HepG2 (cell line): ENCODE measurements around the gene NAALADL1. TPM values are rescaled to one million over a fixed set of nuclear protein-coding genes. Genes with fewer than 3 reads are reported as not detected.
A peak's percentile ranks its signal among the peaks of the same experiment; 100 is the strongest.
"Not testable (repeated sequence)": the region's sequence is repeated elsewhere in the genome, so short reads cannot be mapped to it uniquely, and the experiment has no call there.

Source experiments
- ATAC-seq: fragments of 200-7000 bp; cut with Tn5 transposase; 3 replicates; pipeline ENCODE4 v1.9.1; 2020; ENCODE audit warnings: mild to moderate bottlenecking, moderate library complexity
- BruUV-seq: library from RNA; stranded (reverse); fragments of 400-500 nt; replicated peaks from 2 replicates; lab custom pipeline; 2021; lab: Mats Ljungman, UMichigan
- CTCF ChIA-PET: fragments of 300-600 bp; formaldehyde crosslinking; extraction: SDS; loops from one replicate; lab custom pipeline; 2021; ENCODE audit warnings: low total read pairs, inconsistent platforms, low intra/inter-chr PET ratio; lab: Yijun Ruan, JAX
- POLR2A ChIA-PET: fragments of 350-600 bp; sonication (Branson Sonifier 250); formaldehyde crosslinking; loops from one replicate; lab custom pipeline; 2020; ENCODE audit warnings: antibody characterized with exemption, inconsistent platforms; lab: Yijun Ruan, JAX
- DNase-seq: peaks from one replicate; pipeline ENCODE4 v3.0.0-alpha.2; 2015; ENCODE audit warnings: low spot score
- FAIRE-seq: peaks from 3 replicates; lab custom pipeline; 2011; peaks lifted over from hg19 to GRCh38; lab: Jason Lieb, UNC
- H2AFZ ChIP-seq: one replicate; pipeline ENCODE4 v1.6.1; 2011; ENCODE audit warnings: low read length, inconsistent platforms
- H3K27ac ChIP-seq: fragments of 300-600 bp; 3 replicates; pipeline ENCODE4 v1.8.0; 2011; ENCODE audit warnings: mixed run types, mild to moderate bottlenecking, mixed read lengths, low read length, inconsistent platforms; ENCODE audit not compliant: insufficient read depth; ENCODE audit errors: extremely low read length
- H3K27me3 ChIP-seq, 2 experiments: fragments of 200-600 bp in 1 of 2; 2 replicates in 1 of 2; 3 replicates in 1 of 2; pipeline versions ENCODE4 v1.6.0 to v1.8.0; 2011; ENCODE audit warnings: low read length in 2 of 2, mild to moderate bottlenecking in 2 of 2, moderate library complexity in 2 of 2, inconsistent platforms in 1 of 2; ENCODE audit not compliant: insufficient read depth in 2 of 2, control insufficient read depth in 1 of 2
- H3K36me3 ChIP-seq, 2 experiments: fragments of 200-600 bp in 1 of 2; replicated peaks in 1 of 2; 2 replicates in 1 of 2; 3 replicates in 1 of 2; pipeline versions ENCODE4 v1.5.1 to v1.8.0; 2011; ENCODE audit warnings: low read length in 2 of 2, inconsistent platforms in 1 of 2; ENCODE audit not compliant: insufficient read depth in 2 of 2, control insufficient read depth in 1 of 2
- H3K4me1 ChIP-seq: 2 replicates; pipeline ENCODE4 v1.5.1; 2012; ENCODE audit warnings: low read length, inconsistent platforms; ENCODE audit not compliant: insufficient read depth
- H3K4me2 ChIP-seq: 2 replicates; pipeline ENCODE4 v1.6.0; 2011; ENCODE audit warnings: low read depth, low read length, inconsistent platforms
- H3K4me3 ChIP-seq, 3 experiments: fragments of 200-600 bp in 1 of 3; sonication (generic), shearing (Covaris generic) in 1 of 3; replicated peaks in 1 of 3; 2 replicates each; pipeline ENCODE4 v1.5.1; 2011 to 2016; ENCODE audit warnings: low read length in 3 of 3, inconsistent platforms in 2 of 3, low read depth in 2 of 3, mild to moderate bottlenecking in 2 of 3, control low read depth in 1 of 3, mixed read lengths in 1 of 3; ENCODE audit not compliant: insufficient read depth in 1 of 3
- H3K79me2 ChIP-seq: one replicate; pipeline ENCODE4 v1.6.1; 2011; ENCODE audit warnings: low read length, inconsistent platforms; ENCODE audit not compliant: insufficient read depth
- H3K9ac ChIP-seq: 2 replicates; pipeline ENCODE4 v1.6.0; 2011; ENCODE audit warnings: mild to moderate bottlenecking, low read depth, low read length, inconsistent platforms; ENCODE audit not compliant: insufficient read depth
- H3K9me3 ChIP-seq: 2 replicates; pipeline ENCODE4 v1.5.1; 2012; ENCODE audit warnings: mild to moderate bottlenecking, low read length
- H4K20me1 ChIP-seq: 2 replicates; pipeline ENCODE4 v1.6.0; 2011; ENCODE audit warnings: inconsistent platforms, mild to moderate bottlenecking, low read length, moderate library complexity; ENCODE audit not compliant: insufficient read depth
- ASH2L ChIP-seq: fragments of 300-600, 200-600 bp; sonication (generic); IDR thresholded peaks from 2 replicates; pipeline ENCODE4 v1.7.0; 2017; ENCODE audit warnings: low read depth, mild to moderate bottlenecking, moderate library complexity, mixed read lengths, low read length; ENCODE audit not compliant: insufficient read length
- FOXK2 ChIP-seq: fragments of 450-650 bp; IDR thresholded peaks from 2 replicates; pipeline ENCODE4 v1.6.1; 2016
- MTF1 ChIP-seq: sonication (generic); formaldehyde crosslinking; IDR thresholded peaks from 2 replicates; pipeline ENCODE4 v1.5.0; 2020; ENCODE audit warnings: missing genetic modification reagents
- YEATS2 ChIP-seq: sonication (generic); formaldehyde crosslinking; IDR thresholded peaks from 2 replicates; pipeline ENCODE4 v1.4.0; 2020; ENCODE audit warnings: missing genetic modification reagents, borderline replicate concordance
- ZBTB42 ChIP-seq: sonication (generic); formaldehyde crosslinking; IDR thresholded peaks from 2 replicates; pipeline ENCODE4 v1.5.0; 2020; ENCODE audit warnings: mild to moderate bottlenecking, missing genetic modification reagents
- ZNF33A ChIP-seq: sonication (generic); formaldehyde crosslinking; IDR thresholded peaks from 2 replicates; pipeline ENCODE4 v1.5.1; 2020; ENCODE audit warnings: missing genetic modification reagents, mild to moderate bottlenecking, moderate library complexity, borderline replicate concordance
- ZNF652 ChIP-seq: IDR thresholded peaks from 2 replicates; pipeline ENCODE4 v1.6.1; 2016; ENCODE audit warnings: low read depth, borderline replicate concordance
- ZNF790 ChIP-seq: sonication (generic); formaldehyde crosslinking; IDR thresholded peaks from 2 replicates; pipeline ENCODE4 v1.8.0; 2022; ENCODE audit warnings: missing genetic modification reagents, mild to moderate bottlenecking, borderline replicate concordance
- WGBS: methylation state at CpG from one replicate; pipeline ENCODE4 v1.1.6; 2017; ENCODE audit warnings: low lambda C conversion rate; 5-methylcytosine and 5-hydroxymethylcytosine counted together
- in situ Hi-C: cut with HindIII; loops from 2 replicates; pipeline ENCODE4 v1.10.0; 2017; ENCODE audit warnings: low pct_unique_long_range_greater_than_20kb; ENCODE audit not compliant: extremely low pct_ligation_motif_present
- intact Hi-C: fragments of 100-400 bp; cut with micrococcal nuclease; formaldehyde crosslinking; loops from one replicate; pipeline ENCODE4 v1.10.0; 2022; ENCODE audit not compliant: unreplicated experiment
- polyA plus RNA-seq, 8 experiments: library from polyadenylated mRNA; depleted of rRNA in 3 of 8; stranded (reverse) in 7 of 8; unstranded in 1 of 8; fragments of >200 nt; fragmentation: Illumina TruSeq in 4 of 8; extraction: Trizol in 4 of 8; gene quantifications; 2 replicates each; pipeline versions ENCODE4 v1.2.1 to v1.2.3, GENCODE V29; 2011 to 2016; ENCODE audit warnings: low read depth in 4 of 8, missing spikeins in 1 of 8, mixed read lengths in 1 of 8; ENCODE audit not compliant: insufficient read depth in 1 of 8
- total RNA-seq, 5 experiments: library from RNA; depleted of rRNA; stranded (reverse); fragments of >200 nt; fragmentation: Illumina TruSeq; extraction: Trizol; gene quantifications; 2 replicates each; pipeline ENCODE4 v1.2.3, GENCODE V29; 2016; ENCODE audit warnings: low read depth in 1 of 5
- TF ChIP-seq, protein P1 (sequence below): sonication (generic); formaldehyde crosslinking; IDR thresholded peaks from 2 replicates; pipeline ENCODE4 v1.4.0; 2020; ENCODE audit warnings: missing genetic modification reagents, borderline replicate concordance
- TF ChIP-seq, protein P2 (sequence below): sonication (generic); formaldehyde crosslinking; IDR thresholded peaks from 2 replicates; pipeline ENCODE4 v1.5.0; 2020; ENCODE audit warnings: mild to moderate bottlenecking, missing genetic modification reagents, moderate library complexity
- TF ChIP-seq, protein P3 (sequence below), 2 experiments: fragments of 450-650 bp in 1 of 2; sonication (generic) in 1 of 2; formaldehyde crosslinking; IDR thresholded peaks; 2 replicates each; pipeline versions ENCODE4 v1.5.0 to v1.8.0; 2020 to 2022; ENCODE audit warnings: mild to moderate bottlenecking in 1 of 2, missing genetic modification reagents in 1 of 2

The NAALADL1 gene
- total and polyA plus RNA-seq, 2 of the 13 experiments (the other 11 are each of a cell fraction or from before 2014, with no cell fraction given), result 9.3 to 33.9 TPM

DNA sequence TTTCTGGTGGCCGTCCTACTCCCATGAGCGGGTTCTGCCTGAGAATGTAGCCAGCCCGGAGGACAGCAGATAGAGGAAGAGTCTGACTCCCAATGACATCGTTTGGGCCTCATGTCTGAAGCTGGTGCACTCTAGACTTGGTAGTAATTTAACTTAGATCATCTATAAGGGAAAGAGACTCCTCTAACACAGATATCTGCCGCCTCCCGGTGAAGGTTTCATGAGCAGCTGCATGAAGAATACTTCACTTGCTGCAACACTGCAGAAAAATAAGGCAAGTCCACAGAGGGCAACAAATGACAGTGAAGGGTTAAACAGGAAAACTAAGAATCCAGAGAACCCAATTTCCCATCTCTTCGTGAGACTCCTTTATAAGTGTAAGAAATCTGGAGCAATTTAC is 50.3 kb downstream of the NAALADL1 start:
- FAIRE-seq, result no peak
- intact Hi-C loops, result no loop called here
- ATAC-seq, result no peak
- H3K27me3 ChIP-seq, result peaks cover 0 to 6% of the 10 kb centered on the region in 2 experiments; a peak in 2 of 5 replicates
- 26% methylated on average over 7 of the region's 7 CpGs for WGBS
- in situ Hi-C loops, result no loop called here
- H3K4me2 ChIP-seq, result no peak overlapping the region
- peaks cover 42% of the 10 kb centered on the region for H3K4me1 ChIP-seq
- no peak for DNase-seq
- H3K4me3 ChIP-seq, result no peak overlapping the region
- H3K9ac ChIP-seq, result no peak overlapping the region
- ChIA-PET CTCF (no interaction called here), POLR2A (interaction anchor here (1.0 to 1.7 kb wide), 2 partner anchors 10 to 11 kb away, joined by 3 read pairs; partner anchors contain the start of gene BATF2)
- no TSS peak for BruUV-seq
- no peak overlapping the region for H2AFZ ChIP-seq
- TF ChIP-seq ASH2L (no peak), ZNF790 (CRISPR knock-in tag) (no peak), FOXK2 (no peak), ZNF652 (CRISPR knock-in tag) (peak; percentile 48; the same call in 1 of the 2 replicates), YEATS2 (no peak), MTF1 (CRISPR knock-in tag) (no peak), ZNF33A (no peak), ZBTB42 (CRISPR knock-in tag) (no peak)
- TF ChIP-seq, protein P1, sequence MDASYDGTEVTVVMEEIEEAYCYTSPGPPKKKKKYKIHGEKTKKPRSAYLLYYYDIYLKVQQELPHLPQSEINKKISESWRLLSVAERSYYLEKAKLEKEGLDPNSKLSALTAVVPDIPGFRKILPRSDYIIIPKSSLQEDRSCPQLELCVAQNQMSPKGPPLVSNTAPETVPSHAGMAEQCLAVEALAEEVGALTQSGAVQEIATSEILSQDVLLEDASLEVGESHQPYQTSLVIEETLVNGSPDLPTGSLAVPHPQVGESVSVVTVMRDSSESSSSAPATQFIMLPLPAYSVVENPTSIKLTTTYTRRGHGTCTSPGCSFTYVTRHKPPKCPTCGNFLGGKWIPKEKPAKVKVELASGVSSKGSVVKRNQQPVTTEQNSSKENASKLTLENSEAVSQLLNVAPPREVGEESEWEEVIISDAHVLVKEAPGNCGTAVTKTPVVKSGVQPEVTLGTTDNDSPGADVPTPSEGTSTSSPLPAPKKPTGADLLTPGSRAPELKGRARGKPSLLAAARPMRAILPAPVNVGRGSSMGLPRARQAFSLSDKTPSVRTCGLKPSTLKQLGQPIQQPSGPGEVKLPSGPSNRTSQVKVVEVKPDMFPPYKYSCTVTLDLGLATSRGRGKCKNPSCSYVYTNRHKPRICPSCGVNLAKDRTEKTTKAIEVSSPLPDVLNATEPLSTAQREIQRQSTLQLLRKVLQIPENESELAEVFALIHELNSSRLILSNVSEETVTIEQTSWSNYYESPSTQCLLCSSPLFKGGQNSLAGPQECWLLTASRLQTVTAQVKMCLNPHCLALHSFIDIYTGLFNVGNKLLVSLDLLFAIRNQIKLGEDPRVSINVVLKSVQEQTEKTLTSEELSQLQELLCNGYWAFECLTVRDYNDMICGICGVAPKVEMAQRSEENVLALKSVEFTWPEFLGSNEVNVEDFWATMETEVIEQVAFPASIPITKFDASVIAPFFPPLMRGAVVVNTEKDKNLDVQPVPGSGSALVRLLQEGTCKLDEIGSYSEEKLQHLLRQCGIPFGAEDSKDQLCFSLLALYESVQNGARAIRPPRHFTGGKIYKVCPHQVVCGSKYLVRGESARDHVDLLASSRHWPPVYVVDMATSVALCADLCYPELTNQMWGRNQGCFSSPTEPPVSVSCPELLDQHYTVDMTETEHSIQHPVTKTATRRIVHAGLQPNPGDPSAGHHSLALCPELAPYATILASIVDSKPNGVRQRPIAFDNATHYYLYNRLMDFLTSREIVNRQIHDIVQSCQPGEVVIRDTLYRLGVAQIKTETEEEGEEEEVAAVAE (CRISPR knock-in tag), result no peak
- TF ChIP-seq, protein P2, sequence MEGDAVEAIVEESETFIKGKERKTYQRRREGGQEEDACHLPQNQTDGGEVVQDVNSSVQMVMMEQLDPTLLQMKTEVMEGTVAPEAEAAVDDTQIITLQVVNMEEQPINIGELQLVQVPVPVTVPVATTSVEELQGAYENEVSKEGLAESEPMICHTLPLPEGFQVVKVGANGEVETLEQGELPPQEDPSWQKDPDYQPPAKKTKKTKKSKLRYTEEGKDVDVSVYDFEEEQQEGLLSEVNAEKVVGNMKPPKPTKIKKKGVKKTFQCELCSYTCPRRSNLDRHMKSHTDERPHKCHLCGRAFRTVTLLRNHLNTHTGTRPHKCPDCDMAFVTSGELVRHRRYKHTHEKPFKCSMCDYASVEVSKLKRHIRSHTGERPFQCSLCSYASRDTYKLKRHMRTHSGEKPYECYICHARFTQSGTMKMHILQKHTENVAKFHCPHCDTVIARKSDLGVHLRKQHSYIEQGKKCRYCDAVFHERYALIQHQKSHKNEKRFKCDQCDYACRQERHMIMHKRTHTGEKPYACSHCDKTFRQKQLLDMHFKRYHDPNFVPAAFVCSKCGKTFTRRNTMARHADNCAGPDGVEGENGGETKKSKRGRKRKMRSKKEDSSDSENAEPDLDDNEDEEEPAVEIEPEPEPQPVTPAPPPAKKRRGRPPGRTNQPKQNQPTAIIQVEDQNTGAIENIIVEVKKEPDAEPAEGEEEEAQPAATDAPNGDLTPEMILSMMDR (CRISPR knock-in tag), result 0 out of 2 replicates have a peak, but pooled peaks have one; percentile 7
- TF ChIP-seq, protein P3, sequence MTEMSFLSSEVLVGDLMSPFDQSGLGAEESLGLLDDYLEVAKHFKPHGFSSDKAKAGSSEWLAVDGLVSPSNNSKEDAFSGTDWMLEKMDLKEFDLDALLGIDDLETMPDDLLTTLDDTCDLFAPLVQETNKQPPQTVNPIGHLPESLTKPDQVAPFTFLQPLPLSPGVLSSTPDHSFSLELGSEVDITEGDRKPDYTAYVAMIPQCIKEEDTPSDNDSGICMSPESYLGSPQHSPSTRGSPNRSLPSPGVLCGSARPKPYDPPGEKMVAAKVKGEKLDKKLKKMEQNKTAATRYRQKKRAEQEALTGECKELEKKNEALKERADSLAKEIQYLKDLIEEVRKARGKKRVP (CRISPR knock-in tag; IDR thresholded peaks at IDR 0.05), result no peak
- no peaks in the 10 kb centered on the region for H3K9me3 ChIP-seq
- H4K20me1 ChIP-seq, result no peaks in the 10 kb centered on the region
- H3K79me2 ChIP-seq, result no peaks in the 10 kb centered on the region
- H3K36me3 ChIP-seq, result no peaks in the 10 kb centered on the region
- no peak overlapping the region for H3K27ac ChIP-seq

DNA sequence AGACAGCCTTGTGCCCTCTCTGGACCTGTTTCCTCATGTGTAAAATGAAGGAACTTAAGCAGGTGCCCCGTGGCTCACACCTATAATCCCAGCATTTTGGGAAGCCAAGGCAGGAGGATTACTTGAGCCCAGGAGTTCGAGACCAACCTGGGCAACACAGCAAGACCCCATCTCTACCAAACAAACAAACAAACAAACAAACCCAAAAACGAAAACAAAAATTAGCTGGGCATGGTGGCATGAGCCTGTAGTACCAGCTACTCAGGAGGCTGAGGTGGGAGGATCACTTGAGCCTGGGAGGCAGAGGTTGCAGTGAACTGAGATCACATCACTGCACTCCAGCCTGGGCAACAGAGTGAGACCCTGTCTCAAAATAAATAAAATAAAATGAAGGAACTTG is 54.4 kb downstream of the NAALADL1 start:
- H3K79me2 ChIP-seq, H3K27me3 ChIP-seq, H2AFZ ChIP-seq, intact Hi-C loops, H3K4me2 ChIP-seq, CTCF ChIA-PET, in situ Hi-C loops, DNase-seq, H3K9ac ChIP-seq, BruUV-seq, ATAC-seq, FAIRE-seq, H4K20me1 ChIP-seq, H3K36me3 ChIP-seq, H3K4me3 ChIP-seq, H3K9me3 ChIP-seq, H3K27ac ChIP-seq: not testable (repeated sequence)
- 4% methylated on average over 3 of the region's 3 CpGs for WGBS
- H3K4me1 ChIP-seq, result peaks cover 68% of the 10 kb centered on the region
- POLR2A ChIA-PET, result interaction anchor here (0.6 to 2.3 kb wide), 2 partner anchors 11 to 161 kb away, joined by 3 to 5 read pairs; partner anchors contain the start of gene ARL2
